Measurements from ENCODE around the gene UCHL5. TPM values are rescaled to one million over a fixed set of nuclear protein-coding genes. Genes with fewer than 3 reads are reported as not detected.

The UCHL5 gene
- total and polyA plus RNA-seq, 5 donors, result 26.9 to 39.4 (median 34.4) TPM

DNA sequence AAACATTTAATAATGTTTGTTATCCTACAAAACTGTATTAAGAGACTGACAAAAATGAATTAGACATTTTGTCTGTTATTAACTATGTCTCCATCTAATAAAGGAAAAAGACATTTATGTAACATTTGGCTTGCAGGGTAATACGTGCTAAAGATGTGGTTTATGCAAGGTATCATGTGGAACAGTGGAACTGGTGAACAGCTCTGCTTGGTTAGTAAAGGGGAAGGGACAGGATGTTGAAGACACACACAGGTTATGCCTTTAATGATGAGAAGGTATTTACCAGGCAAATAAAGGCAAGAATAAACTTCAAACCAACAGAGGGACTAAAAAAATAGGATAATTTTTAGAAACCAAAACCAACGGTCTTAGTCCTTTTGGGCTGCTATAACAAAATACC lies 93.1 kb downstream of the UCHL5 start:
- no peak overlapping the region for H3K4me3 ChIP-seq (ENCODE audit: low read length)
- no peaks in the 10 kb centered on the region for H3K9me3 ChIP-seq (ENCODE audit: control insufficient read depth, low read length)
- H3K4me1 ChIP-seq (ENCODE audit: control insufficient read depth, insufficient read depth, low read length), result no peaks in the 10 kb centered on the region
- ATAC-seq (no peak), DNase-seq (no peak)
- intact Hi-C loops (cut with DNase I), result no loop called here
- H3K27ac ChIP-seq (ENCODE audit: low read length), result no peak overlapping the region
- no peaks in the 10 kb centered on the region for H3K27me3 ChIP-seq (ENCODE audit: control insufficient read depth, insufficient read depth)
- 93% methylated on average over 2 of the region's 2 CpGs for WGBS

DNA sequence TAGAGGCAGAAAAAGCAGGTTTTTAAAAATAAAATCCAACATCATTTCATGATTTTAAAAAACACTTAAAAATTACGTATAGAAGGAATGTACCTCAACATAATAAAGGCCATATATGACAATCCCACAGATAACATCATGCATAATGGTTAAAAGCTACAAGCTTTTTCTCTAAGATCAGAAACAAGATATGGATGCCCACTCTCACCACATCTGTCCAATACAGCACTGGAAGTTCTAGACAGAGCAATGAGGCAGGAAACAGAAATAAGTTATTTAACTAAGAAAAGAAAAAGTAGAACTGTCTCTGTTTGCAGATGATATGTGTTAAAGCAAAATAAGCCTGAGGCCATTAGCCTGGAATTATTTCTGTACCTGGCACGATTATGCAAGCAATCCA lies 96.3 kb downstream of the UCHL5 start:
- Histone ChIP-seq H3K4me1 (ENCODE audit: control insufficient read depth, insufficient read depth, low read length) (no peaks in the 10 kb centered on the region), H3K27ac (ENCODE audit: low read length) (no peak overlapping the region), H3K27me3 (ENCODE audit: control insufficient read depth, insufficient read depth) (no peaks in the 10 kb centered on the region), H3K4me3 (ENCODE audit: low read length) (no peak overlapping the region), H3K9me3 (ENCODE audit: control insufficient read depth, low read length) (no peaks in the 10 kb centered on the region)
- DNase-seq (no peak), ATAC-seq (no peak)
- intact Hi-C loops (cut with DNase I), result no loop called here
- WGBS, result 95% methylated on average over 2 of the region's 2 CpGs

Other genes with a start within 250 kb of the UCHL5 start
- 10 to 100 TPM; 50.7 to 60.8 (median 58.0) TPM for gene RO60, start 252 bp upstream of the UCHL5 start, total RNA-seq
- gene RO60, start 252 bp upstream of the UCHL5 start, polyA plus RNA-seq, result 11.1 TPM
- gene GLRX2, start 46.1 kb upstream of the UCHL5 start, total RNA-seq, result 10 to 100 TPM; 25.3 to 32.7 (median 30.2) TPM
- 37.3 TPM for gene GLRX2, start 46.1 kb upstream of the UCHL5 start, polyA plus RNA-seq
- 10 to 100 TPM; 53.5 to 60.9 (median 55.4) TPM for gene CDC73, start 62.7 kb upstream of the UCHL5 start, total RNA-seq
- gene CDC73, start 62.7 kb upstream of the UCHL5 start, polyA plus RNA-seq, result 12.4 TPM
- gene B3GALT2, start 127.3 kb upstream of the UCHL5 start, total RNA-seq, result 10 to 100 TPM; 36.4 to 73.5 (median 57.0) TPM
- gene B3GALT2, start 127.3 kb upstream of the UCHL5 start, polyA plus RNA-seq, result 25.5 TPM